CD4-positive, alpha-beta T cell treated with Interleukin-21 for 1 hour (primary cell): ENCODE measurements around the gene ZRANB3.
"Not testable (repeated sequence)": the region's sequence is repeated elsewhere in the genome, so short reads cannot be mapped to it uniquely, and the experiment has no call there.

ENCODE experiments used
- DNase-seq: peaks from one replicate; pipeline ENCODE4 v3.0.0-alpha.2; 2020

Gene ZRANB3

GRCh38 chr2:135320465-135321355, 210.3 kb downstream of the ZRANB3 start:
- no peak for DNase-seq

GRCh38 chr2:135318808-135319207, 212.2 kb downstream of the ZRANB3 start:
- no peak for DNase-seq

DNA sequence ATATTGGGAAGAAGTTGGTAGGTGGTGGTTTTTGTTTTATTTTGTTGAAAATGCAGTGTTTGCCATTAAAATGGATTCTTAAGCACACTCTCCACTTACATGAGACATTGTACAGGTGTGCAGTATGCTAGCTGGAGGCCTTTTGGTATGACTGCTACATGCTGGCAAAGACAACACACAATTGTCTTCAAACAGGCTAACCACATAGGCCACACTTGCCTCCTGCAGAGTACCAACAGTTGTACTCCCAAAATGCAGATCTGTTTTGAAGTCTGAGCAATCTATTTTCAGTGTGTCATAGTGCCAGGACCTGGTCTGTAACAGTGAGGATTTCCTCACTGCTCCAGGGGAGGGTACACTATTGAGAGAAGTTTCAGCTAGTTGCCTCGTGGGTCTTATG, 213.6 kb downstream of the ZRANB3 start:
- DNase-seq: no peak

- DNase-seq: no peak
These were observed 219.1 kb downstream of the ZRANB3 start for GRCh38 chr2:135311962-135312361.

DNA sequence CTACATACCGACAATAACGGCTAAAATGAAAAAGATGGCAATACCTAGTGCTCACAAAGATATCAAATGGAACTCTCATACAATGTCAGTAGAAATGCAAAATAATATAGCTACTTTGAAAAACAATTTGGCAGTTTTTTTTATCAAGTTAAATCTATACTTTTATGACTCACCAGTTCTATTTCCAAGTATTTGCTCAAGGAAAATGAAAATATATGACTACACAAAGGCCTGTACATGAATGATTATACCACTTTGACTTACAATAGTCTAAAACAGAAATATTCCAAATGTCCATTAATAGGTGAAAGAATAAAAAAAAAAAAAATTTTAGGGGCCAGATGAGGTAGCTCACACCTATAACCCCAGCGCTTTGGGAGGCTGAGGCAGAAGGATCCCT, 219.8 kb downstream of the ZRANB3 start:
- DNase-seq: no peak

DNA sequence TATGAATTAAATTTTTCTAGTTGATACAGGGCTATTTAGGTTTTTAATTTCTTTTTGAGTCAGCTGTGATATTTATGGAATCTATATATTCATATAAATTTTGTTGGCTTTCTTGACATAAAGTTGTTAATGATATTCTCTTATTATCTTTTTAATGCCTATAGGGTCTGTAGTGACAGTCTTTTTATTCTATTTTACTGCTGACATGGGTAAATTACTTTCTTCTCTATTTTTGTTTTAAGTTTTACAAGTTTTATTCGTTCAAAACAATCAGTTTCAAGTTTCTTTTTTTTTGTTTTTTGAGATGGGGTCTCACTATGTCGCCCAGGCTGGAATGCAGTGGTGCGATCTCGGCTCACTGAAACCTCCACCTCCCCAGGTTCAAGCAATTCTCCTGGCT, 226.3 kb downstream of the ZRANB3 start:
- no peak for DNase-seq

DNA sequence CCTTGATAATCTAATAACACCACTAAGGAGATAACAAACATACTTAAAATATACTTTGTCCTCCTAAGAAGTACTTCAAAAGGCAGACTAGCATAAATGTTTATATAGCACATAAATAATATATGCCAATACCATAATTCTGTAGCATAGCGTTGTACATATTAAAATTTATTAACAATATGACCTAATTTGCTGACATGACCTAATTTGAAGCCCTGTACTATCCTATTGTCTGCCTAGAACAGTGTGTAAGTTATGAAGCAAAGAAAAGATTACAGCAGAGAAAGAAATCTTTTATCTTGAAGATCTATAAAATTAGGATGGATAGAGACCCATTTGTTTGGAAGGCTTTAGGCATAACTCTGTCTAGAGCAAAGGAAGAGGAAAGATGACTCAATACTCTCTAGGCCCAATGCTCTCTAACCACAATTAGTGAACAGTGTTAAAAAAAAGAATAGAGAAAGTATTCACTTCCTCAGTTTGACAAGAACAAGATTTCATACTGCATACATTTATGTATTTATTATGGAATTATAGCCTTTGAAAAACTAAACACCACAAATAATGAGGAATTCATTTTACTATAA, 231.3 kb downstream of the ZRANB3 start:
- DNase-seq: no peak

GRCh38 chr2:135299165-135299564, 231.9 kb downstream of the ZRANB3 start:
- DNase-seq: no peak

GRCh38 chr2:135287121-135287520, 243.9 kb downstream of the ZRANB3 start:
- not testable (repeated sequence) for DNase-seq

GRCh38 chr2:135285391-135285790, 245.6 kb downstream of the ZRANB3 start:
- no peak for DNase-seq

GRCh38 chr2:135281379-135281778, 249.6 kb downstream of the ZRANB3 start:
- DNase-seq: no peak

GRCh38 chr2:135279209-135279608, 251.8 kb downstream of the ZRANB3 start:
- no peak for DNase-seq

DNA sequence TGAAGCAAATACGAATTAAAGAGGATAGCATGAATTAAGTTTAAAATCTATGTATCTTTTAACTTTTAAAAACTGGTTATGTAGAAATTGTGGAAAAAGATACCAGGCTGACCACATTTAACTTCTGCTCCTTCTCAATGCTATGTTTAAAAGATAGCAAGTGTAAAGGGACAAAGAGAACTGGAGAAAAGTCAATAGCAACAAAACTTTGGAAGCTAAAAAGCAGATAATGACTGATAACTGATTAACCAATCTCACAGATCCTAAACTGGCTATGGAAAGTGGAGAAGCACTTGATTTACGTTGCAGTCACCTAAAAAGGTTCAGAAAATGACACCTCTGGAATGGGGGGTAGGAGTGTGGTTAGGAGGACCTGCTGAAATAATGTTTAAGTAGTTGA, 254.5 kb downstream of the ZRANB3 start:
- DNase-seq: no peak

- DNase-seq: no peak
These were observed 260.0 kb downstream of the ZRANB3 start for GRCh38 chr2:135271006-135271405.

- no peak for DNase-seq
These were observed 265.0 kb downstream of the ZRANB3 start for GRCh38 chr2:135265960-135266490.

DNA sequence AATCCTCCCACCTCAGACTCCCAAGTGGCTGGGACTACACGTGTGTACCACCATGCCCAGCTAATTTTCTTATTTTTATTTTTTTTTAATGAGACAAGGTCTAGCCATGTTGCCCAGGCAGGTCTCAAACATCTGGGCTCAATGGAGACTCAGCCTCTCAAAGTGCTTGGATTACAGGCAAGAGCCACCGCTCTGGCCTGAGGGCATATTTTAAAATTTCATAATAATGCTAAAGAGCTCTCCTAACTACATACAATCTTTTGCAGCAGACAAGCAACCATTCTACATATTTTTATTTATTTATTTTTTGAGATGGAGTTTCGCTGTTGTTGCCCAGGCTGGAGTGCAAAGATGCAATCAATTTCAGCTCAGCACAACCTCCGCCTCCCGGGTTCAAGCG, 271.9 kb downstream of the ZRANB3 start:
- DNase-seq: no peak

DNA sequence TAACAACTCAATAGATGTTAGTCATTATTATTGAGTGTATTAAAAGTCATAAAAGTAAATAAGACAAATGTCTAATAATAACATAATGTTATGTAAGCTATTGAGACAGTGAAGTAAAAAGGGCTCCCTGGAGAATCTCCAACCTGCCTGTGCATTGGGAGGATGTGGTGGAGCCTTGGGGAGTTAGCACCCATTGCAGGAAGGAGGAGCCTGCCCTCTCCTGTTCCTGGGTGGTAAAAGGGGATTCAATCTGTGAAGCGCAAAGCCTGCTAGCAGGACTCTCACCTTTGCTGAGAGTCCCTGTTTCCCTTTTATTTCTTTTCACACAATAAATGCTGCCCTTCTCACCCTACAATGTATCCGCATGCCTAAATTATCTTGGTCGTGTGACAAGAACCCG, 272.8 kb downstream of the ZRANB3 start:
- DNase-seq: no peak

DNA sequence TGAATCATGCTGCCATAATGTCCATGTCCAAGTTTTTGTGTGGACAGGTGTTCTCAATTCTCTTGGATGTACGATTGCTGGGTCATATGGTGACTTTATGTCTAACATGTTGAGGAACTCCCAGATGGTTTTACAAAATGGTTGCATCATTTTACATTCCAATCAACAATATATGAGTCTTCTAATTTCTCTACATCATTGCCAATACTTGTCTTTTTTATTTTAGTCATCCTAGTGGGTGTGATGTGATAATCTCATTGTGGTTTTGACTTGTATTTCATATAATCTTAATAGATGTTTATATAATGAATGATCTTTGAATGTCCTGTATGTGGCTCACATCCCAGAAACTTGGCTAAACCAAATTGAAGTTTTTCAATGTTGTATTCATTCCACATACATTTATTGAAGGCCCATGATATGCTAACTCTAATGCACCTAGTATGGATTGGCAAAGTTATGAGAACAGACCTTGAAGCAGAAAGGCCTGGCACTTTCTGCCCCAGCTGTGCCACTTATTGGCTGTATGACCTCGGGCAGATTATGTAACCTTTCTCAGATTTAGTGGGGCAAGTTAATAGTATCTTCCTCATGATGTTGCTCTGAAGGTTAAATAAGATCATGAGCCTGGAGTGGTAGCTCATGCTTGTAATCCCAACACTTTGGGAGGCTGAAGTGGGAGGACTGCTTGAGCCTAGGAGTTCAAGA, 273.5 kb downstream of the ZRANB3 start:
- no peak for DNase-seq

DNA sequence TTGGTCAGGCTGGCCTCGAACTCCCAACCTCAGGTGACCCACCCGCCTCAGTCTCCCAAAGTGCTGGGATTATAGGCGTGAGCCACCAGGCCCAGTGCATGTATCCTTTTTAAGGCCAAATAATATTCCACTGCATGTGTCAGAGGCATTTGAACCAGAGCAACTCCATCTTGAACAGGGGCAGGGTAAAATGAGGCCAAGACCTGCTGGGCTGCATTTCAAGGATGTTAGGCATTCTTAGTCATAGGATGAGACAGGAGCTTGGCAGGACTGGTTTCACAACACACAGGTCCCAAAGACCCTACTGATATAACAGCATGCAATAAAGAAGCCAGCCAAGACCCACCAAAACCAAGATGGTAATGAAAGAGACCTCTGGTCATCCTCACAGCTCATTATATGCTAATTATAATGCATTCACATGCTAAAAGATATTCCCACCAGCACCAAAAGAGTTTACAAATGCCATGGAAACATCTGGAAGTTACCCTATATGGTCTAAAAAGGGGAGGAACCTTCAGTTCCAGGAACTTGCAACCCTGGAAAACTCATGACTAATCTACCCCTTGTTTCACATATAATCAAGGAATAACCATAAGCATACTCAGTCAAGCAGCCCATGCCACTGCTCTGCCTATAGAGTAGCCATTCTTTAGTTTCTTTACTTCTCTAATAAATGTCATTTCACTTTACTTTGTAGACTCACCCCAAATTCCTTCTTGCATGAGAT, 274.3 kb downstream of the ZRANB3 start:
- DNase-seq: no peak

GRCh38 chr2:135255208-135255607, 275.8 kb downstream of the ZRANB3 start:
- DNase-seq: no peak

- DNase-seq: no peak
These were observed 278.1 kb downstream of the ZRANB3 start for GRCh38 chr2:135252805-135253458.

DNA sequence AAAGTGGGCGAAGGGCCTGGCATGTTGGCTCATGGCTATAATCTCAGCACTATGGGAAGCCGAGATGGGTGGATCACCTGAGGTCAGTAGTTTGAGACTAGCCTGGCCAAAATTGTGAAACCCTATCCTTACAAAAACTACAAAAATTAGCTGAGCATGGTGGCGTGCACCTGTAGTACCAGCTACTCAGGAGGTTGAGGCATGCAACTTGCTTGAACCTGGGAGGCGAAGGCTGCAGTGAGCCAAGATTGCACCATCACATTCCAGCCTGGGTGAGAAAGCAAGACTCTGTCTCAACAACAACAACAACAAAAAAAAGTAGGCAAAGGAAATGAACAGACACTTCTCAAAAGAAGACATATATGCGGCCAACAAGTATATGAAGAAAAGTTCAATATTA, 282.4 kb downstream of the ZRANB3 start:
- no peak for DNase-seq
